Amniotic stem cell (primary cell): Measurements from ENCODE around the gene ROR2.
A peak's percentile ranks its signal among the peaks of the same experiment; 100 is the strongest.
"Not testable (repeated sequence)": the region's sequence is repeated elsewhere in the genome, so short reads cannot be mapped to it uniquely, and the experiment has no call there.

ENCODE experiments used
- DNase-seq: peaks from one replicate; lab custom pipeline; 2025; lab: John Stamatoyannopoulos, UW

Gene ROR2

DNA sequence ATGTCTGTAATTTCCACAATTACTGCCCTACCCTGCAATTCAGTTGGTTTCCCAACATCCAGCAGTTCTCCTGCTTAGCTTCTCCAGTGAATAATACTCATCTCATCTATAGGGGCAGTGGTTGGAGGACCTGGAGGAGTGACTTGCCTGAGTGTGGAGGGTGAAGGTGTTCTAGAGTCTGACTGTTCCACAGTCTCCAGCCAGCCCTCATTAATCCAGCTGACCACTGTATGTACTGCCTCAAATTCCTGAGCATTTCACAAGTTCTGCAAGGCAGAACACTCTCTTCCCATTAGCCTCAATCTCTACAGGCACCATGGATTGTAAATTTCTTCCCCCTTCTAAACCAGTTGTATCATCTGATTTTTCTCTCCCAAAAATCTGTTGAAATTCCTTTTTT is 379.0 kb downstream of the ROR2 start:
- DNase-seq: no peak

DNA sequence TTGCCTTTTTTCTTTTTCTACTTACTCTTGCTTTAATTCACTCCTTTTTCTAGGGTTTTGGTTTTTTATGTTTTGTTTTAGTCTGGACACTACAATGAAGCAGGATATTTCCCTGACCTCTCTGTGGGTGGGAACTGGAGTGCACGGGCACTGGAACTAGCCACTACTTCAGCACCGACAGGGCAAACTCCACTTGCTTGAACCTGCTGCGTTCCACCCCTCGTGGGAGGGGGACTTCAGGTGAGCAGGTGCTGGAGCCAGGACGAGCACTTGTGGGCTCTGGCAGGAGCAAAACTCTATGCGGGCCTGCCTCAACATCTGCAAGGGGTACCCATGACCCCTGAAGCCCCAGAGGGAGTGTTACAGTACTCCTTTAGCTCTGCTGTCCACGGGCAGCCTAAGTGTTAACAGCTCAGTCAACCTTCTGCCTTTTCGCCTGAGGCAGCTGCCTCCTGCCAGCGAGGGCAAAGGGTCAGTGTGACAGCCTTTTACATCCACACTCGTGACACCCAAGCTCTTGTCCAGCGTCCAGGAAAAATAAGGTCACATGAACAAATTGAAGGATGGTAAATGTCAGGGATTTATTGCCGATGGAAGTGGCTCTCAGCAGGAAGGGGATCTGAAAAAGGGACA is 382.3 kb downstream of the ROR2 start:
- no peak for DNase-seq

GRCh38 chr9:91564081-91564670 is 385.9 kb downstream of the ROR2 start:
- DNase-seq: no peak

DNA sequence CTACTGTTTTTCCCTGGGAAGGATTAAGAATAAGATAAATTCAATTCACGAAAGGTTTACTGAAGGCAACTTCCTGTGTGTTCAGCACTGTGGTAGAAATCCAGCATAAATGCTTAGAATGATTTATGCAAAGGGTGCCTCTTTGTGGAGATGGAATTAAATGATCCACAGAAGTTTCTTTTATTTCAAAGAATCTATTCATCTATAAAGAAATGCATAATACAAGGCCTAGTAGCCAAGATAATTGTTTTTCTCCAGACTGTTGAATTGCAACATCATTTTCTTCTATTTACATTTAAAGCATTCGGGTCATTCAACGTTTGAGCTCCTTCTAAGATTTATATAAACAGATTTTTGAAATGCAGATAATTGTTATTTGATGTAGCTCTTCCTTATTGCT is 387.6 kb downstream of the ROR2 start:
- DNase-seq: no peak

DNA sequence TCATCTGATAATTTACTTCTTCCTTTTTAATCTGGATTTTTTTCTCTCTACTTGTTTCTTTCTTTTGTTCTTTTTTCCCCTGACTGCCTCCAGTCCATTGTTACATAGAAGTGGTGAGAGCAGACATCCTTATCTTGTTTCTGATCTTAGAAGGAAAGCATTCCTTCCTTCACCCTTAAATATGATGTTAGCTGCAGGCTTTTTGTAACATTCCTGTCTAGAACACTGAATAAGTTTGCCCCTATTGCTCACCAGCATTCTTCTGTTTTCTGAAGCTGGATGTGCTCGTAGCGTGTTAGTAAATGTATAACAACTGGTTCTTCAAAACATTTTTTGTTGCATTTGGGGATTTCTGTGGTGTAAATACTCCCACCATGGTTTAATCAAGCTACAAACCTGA is 389.7 kb downstream of the ROR2 start:
- no peak for DNase-seq

- no peak for DNase-seq
Observed at GRCh38 chr9:91558879-91559278, 391.1 kb downstream of the ROR2 start.

DNA sequence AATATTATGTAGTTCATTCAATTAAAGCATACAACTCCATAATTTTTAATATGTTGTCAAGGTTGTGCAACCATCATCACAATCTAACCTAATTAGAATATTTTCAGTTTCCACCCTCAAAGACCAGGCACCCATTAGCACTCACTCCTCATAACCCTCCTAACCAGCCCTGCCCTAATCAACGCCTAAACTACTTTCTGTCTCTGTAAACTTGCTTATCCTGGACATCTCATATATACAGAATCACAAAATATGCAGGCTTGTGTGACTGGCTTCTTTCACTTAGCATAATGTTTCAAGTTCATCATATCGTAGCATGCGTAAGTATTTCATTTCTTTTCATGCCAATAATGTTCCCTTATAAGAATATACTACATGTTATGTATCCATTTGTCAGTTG is 391.6 kb downstream of the ROR2 start:
- no peak for DNase-seq

DNA sequence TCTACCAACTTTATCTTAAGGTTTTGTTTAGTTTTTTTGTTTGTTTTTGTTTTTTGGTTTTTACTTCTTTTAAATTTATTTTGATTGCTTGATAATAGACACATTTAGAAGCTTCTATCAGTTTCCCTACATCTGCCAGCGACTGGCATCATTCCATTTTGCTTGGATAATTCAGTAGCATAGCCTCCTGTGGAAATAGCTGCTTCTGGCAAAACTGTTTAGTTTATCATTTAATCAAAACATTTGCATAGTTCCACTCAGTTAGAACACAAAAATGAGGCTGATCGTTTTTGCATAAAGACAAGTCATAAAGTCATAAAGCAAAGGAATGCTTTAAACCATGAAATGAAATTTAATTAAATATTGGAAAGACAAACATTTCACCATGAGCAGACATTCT is 392.7 kb downstream of the ROR2 start:
- no peak for DNase-seq

DNA sequence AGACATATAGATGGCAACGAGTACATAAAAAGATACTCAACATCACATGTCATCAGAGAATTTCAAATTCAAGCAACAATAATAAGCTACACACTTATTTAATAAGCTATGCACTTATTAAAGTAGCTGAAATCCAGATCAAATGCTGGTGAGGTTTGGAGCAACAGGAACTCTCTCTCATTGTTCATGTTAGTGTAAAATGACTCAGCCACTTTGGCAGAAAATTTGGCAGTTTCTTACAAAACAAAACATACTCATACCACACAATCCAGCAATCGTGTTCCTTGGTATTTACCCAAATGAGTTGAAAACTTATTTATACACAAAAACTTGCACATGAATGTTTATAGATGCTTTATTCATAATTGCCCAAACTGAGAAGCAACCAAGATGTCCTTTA is 394.9 kb downstream of the ROR2 start:
- no peak for DNase-seq

GRCh38 chr9:91549177-91549576 is 400.9 kb downstream of the ROR2 start:
- no peak for DNase-seq

DNA sequence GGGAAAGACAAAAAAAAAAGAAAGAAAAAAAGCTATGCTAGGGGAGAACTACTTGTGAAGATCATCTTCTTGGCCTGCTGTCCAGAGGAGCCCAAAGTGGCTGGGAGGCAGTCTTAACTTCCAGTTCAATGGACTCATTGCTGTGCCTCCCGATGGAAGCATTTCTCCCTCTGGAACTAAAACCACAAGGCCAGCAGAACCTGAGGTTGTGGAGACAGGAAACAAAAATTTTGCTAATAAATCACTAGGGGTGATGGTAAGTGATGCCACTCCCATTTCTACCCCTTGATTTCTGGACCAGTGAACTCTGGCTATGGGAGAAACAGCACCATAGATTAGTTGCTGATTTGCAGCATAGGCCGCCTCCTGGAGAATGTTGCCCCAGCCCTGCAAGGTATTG is 402.9 kb downstream of the ROR2 start:
- DNase-seq: no peak

DNA sequence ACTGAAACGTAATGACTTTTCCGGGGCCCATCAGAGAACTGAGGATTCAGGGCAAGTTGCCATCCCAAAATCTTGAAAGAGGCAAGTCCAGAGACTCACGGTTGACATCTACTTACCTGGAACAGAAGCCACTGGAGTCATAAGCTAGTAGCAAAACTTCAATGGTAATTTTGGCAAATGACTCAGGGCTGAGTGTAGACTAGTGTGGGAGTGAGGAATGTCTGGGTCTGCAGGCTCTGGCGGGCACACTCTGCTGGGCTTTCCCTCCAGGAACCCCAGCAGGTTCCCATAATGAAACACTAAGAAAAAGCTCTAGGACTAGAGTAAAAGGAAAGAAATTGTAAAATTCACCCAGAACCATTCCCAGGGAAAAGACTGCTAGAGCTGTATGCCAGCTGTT is 403.5 kb downstream of the ROR2 start:
- DNase-seq: no peak

DNA sequence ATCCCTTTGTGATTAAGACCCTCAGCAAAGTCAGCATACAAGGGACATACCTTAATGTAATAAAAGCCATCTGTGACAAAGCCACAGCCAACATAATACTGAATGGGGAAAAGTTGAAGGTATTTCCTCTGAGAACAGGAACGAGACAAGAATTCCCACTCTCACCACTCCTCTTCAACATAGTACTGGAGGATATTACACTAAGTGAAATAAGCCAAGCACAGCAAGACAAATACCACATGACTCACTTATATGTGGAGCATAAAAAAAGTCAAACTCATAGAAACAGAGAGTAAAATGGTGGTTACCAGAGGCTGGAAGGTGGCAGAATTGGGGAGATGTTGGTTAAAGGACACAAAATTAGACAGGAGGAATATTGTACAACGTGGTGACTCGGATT is 408.3 kb downstream of the ROR2 start:
- no peak for DNase-seq

DNA sequence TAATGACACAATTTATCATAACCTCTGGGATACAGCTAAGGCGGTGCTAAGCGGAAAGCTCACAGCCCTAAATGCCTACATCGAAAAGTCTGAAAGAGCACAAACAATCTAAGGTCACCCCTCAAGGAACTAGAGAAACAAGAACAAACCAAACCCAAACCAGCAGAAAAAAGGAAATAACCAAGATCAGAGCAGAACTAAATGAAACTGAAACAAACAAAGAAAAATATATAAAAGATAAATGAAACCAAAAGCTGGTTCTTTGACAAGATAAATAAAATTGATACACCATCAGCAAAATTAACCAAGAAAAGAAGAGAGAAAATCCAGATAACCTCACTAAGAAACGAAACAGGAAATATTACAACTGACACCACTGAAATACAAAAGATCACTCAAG is 409.5 kb downstream of the ROR2 start:
- not testable (repeated sequence) for DNase-seq

DNA sequence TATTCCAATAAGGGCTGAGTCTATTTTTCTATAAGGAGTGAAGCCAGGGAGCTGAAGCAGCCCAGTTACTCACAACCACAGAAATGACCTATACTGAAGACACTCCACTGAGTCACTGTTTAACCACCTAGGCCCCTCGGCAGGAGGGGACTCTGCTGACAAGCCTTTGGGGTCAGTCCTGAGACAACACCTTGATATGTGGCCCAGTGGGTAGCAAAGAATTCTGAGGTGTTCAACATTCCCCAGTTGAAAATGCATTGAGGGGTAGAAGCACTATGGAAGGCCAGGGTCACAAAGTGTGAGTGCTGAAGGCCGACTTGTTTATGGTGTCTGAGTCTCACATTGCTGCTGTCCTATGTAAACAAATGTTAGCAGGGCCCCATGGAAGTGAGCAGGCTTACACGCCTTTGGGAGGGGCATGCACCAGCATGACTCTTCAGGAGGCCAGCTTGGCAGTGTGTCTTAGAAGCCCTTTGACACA is 413.8 kb downstream of the ROR2 start:
- DNase-seq: peak; percentile 45

DNA sequence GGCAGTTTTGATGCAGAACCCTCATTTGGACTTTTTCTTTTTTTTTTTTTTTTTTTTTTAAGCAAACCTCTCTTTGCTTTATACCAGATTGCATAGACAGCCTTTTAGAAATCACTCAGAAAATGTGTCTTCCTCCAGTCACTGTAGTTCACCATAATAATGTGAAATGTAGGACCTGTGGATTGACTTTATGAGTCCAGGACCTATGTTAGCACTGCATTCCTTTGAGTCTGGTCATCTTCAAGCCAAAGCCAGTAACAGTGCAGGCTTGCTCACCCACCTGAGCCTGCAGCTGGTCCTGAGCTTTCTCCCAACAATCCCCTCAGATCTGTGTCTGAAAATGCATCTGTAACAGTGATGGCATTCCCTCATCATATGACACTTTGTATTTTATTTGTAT is 415.7 kb downstream of the ROR2 start:
- no peak for DNase-seq

DNA sequence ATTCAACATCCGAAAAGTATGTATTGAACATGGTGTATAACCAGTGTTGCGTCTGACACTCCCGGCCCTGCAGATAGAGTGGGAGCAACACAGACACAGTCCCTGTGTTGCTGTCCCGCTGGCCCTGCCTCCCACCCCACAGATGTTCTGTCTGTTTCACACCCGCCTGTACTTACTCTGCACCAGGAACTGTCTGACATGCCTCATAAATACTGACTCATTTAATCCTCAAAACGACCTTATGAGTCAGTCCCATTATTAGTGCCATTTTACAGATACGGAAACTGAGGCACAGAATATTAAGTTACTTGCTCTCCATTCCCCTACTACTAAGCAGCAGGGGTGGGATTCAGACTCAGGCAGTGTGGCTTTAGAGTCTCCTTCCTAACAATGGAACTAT is 416.6 kb downstream of the ROR2 start:
- DNase-seq: no peak

- DNase-seq: no peak
Observed at GRCh38 chr9:91532325-91532724, 417.7 kb downstream of the ROR2 start.

DNA sequence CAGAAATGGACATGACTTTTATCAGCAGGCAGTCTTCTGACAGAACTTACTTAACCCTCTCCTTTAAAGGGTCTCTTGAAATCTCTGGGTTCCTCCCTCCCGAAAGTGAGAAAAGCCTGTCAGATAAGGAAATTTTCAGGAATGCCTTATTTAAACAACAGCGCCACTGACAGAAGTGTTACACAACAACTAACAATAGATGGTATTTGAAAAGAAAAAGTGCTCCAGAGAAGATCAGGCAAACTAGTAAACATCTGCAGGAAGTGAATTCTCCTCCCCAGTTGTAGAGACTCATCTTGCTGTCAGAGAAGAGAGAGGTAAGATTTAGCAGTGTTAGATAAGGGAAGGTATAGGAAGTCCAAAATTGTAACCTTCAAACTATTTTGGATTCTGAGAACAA is 419.2 kb downstream of the ROR2 start:
- no peak for DNase-seq

- no peak for DNase-seq
Observed at GRCh38 chr9:91522481-91522880, 427.5 kb downstream of the ROR2 start.

- no peak for DNase-seq
Observed at GRCh38 chr9:91519520-91520277, 430.3 kb downstream of the ROR2 start.

DNA sequence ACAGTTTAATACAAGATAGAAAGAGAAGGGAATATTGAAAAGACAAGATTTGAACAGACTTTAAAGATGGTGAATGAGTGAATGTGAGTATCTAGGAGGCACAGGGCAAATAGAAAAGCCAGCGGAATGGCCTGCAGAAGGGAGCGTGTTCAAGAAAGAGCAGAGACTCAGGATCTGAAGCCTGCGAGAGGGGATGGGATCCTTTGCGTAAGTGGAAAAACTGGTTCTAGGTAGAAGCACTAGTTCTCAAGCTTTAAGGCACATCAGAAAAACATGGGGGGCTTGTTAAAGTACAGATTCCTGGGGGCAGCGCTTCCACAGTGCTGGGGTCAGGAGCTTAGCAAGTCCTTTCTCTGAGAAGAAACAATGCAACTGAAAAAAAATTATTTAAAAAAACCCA is 431.6 kb downstream of the ROR2 start:
- no peak for DNase-seq

DNA sequence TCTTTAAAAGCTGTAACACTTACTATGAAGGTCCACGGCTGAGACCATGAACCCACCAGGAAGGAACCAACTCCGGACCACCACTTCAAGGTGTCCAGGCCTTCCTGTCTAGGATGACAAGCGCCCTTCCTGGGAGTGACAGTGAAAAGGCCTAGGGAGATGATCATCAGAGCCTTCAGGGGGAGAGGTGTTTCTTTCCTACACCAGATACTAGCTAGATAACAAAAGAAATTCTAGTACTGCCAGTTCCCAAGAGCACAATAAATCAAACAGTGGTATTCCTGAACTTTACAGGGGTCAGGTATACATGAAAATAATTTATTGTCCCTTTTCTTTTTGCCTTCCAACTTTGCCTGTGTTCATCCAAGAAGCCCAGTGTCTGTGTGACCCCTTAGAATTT is 432.2 kb downstream of the ROR2 start:
- no peak for DNase-seq
